Thyroid gland (tissue), 4 donors: ENCODE measurements around the gene DNAJC10.

Experiments
- CTCF ChIP-seq, 6 experiments: fragments of 200-600 bp in 3 of 6; fragments of 450-650 bp in 3 of 6; sonication (generic) in 3 of 6; IDR thresholded peaks; one replicate each; pipeline ENCODE4 v1.5.1; 2016 to 2019; ENCODE audit warnings: antibody characterized with exemption in 6 of 6, mild to moderate bottlenecking in 2 of 6, inconsistent platforms in 1 of 6, moderate library complexity in 1 of 6
- POLR2A ChIP-seq, 2 donors: fragments of 450-650 bp; IDR thresholded peaks; one replicate each; pipeline ENCODE4 v1.6.1; 2017; ENCODE audit warnings: antibody characterized with exemption in 2 of 2, mild to moderate bottlenecking in 2 of 2, moderate library complexity in 1 of 2

GRCh38 chr2:182698671-182699070, 17.4 kb upstream of the DNAJC10 start:
- TF ChIP-seq CTCF (IDR thresholded peaks at IDR 0.05) (no peak), POLR2A (IDR thresholded peaks at IDR 0.05) (no peak)
